Thyroid gland (tissue), 4 donors: ENCODE results near the gene ARMC3.

ENCODE experiments used
- CTCF ChIP-seq, 6 experiments: fragments of 200-600 bp in 3 of 6; fragments of 450-650 bp in 3 of 6; sonication (generic) in 3 of 6; IDR thresholded peaks; one replicate each; pipeline ENCODE4 v1.5.1; 2016 to 2019; ENCODE audit warnings: antibody characterized with exemption in 6 of 6, mild to moderate bottlenecking in 2 of 6, inconsistent platforms in 1 of 6, moderate library complexity in 1 of 6
- POLR2A ChIP-seq, 2 donors: fragments of 450-650 bp; IDR thresholded peaks; one replicate each; pipeline ENCODE4 v1.6.1; 2017; ENCODE audit warnings: antibody characterized with exemption in 2 of 2, mild to moderate bottlenecking in 2 of 2, moderate library complexity in 1 of 2

GRCh38 chr10:22993314-22993713 lies 65.5 kb downstream of the ARMC3 start:
- TF ChIP-seq CTCF (IDR thresholded peaks at IDR 0.05) (no peak), POLR2A (IDR thresholded peaks at IDR 0.05) (no peak)
